ENCODE measurements around the gene FIP1L1.

GRCh38 chr4:53494851-53495250 is 117.4 kb downstream of the FIP1L1 start:
- TF ChIP-seq CTCF (IDR thresholded peaks at IDR 0.05) = no peak
- no peak for TF ChIP-seq POLR2A (IDR thresholded peaks at IDR 0.05)
